ENCODE results near the gene SCMH1.
"Not testable (repeated sequence)": the region's sequence is repeated elsewhere in the genome, so short reads cannot be mapped to it uniquely, and the experiment has no call there.

The SCMH1 gene

GRCh38 chr1:41152622-41153044, 89.5 kb downstream of the SCMH1 start:
- no peak for DNase-seq (ENCODE audit: low spot score)

- no peak for DNase-seq (ENCODE audit: low spot score)
Observed at GRCh38 chr1:41151846-41152245, 90.3 kb downstream of the SCMH1 start.

DNA sequence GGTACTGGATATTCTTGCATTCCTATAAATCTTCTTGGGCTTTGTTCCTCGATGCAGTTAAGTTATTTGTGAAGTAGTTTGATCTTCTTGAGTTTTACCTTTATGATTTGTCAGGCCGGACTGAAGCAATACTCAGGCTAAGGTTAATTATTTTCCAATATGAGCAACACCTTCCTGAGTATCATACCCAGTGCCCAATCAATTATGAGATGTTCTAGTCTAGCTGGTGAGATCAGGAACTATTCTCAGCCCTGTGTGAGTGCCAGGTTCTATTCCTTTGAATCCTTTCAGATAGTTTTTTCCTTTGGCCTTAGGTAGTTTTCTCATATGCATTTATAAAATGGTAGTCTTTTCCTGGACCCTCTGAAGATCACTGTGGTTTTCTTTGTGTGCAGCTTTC, 92.5 kb downstream of the SCMH1 start:
- no peak for DNase-seq (ENCODE audit: low spot score)

DNA sequence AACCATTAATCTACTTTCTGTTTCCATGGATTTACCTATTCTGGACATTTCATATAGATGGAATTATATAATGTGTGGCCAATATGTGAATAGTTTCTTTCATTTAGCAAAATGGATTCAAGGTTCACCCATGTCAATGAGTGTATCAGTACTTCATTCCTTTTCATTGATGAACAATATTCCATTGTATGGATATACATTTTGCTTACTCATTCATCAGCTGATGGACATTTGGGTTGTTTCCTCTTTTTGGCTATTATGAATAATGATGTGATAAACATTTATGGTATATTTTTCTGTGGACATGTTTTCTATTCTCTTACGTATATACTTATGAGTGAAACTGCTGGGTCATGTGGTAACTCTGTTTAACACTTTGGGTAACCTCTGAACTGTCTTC, 97.8 kb downstream of the SCMH1 start:
- no peak for DNase-seq (ENCODE audit: low spot score)

- no peak for DNase-seq (ENCODE audit: low spot score)
Observed at GRCh38 chr1:41138549-41138948, 103.6 kb downstream of the SCMH1 start.

GRCh38 chr1:41135196-41135947, 106.7 kb downstream of the SCMH1 start:
- no peak for DNase-seq (ENCODE audit: low spot score)

- not testable (repeated sequence) for DNase-seq (ENCODE audit: low spot score)
Observed at GRCh38 chr1:41134325-41134724, 107.8 kb downstream of the SCMH1 start.

DNA sequence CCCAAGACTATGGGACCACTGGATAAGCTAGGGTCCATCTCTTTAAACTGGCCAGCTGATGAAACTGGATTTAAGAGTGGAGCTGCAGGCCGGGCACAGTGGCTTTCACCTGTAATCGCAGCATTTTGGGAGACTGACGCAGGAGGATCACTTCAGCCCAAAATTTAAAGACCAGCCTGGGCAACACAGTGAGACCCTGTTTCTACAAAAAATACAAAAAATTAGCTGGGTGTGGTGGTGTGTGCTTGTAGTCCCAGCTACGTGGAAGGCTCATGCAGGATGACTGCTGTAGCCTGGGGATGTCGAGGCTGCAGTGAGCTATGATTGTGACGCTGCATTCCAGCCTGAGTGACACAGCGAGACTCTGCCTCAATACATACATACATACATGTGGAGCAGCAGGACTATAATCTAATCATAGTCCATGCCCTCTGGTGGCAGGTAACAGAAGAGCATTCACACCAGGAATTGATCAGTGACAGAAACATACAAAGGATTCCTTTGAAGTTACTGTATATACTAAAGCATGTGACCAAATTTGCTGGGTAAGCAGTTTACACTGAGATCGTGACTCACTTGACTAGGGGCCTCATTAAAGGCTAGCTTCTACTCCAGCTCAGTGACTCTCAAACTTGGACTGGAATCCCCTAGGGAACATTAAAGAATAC, 119.1 kb downstream of the SCMH1 start:
- no peak for DNase-seq (ENCODE audit: low spot score)

DNA sequence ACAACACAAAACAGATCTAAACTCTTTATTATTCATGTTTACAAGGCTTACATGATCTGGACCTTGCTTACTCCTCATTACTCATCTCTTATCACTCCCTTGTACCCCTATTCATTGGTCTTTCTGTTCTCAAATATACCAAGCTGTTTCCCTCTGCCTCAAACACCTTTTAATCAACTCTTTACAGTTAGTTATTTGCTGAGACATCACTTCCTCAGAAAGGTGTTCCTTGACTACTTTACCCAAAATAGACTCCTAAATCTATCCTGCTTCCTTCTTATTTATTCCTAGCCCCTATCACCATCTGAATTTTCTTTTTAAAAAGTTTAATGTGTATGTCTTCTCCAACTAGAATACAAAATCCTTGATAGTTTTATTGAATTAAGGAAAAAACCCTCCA, 120.0 kb downstream of the SCMH1 start:
- DNase-seq (ENCODE audit: low spot score), result no peak

- no peak for DNase-seq (ENCODE audit: low spot score)
Observed at GRCh38 chr1:41118645-41119044, 123.5 kb downstream of the SCMH1 start.

DNA sequence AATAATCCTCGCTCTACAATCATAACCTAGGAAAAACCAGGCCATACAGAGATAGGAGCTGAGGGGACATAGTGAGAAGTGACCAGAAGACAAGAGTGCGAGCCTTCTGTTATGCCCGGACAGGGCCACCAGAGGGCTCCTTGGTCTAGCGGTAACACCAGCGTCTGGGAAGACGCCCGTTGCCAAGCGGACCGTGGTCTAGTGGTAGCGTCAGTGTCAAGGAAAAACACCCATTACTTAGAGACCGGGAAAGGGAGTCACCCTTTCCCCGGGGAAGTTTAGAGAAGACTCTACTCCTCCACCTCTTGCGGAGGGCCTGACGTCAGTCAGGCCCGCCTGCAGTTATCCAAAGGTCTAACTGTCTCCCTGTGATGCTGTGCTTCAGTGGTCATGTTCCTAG, 124.9 kb downstream of the SCMH1 start:
- DNase-seq (ENCODE audit: low spot score), result not testable (repeated sequence)

- DNase-seq (ENCODE audit: low spot score), result no peak
Observed at GRCh38 chr1:41110736-41111135, 131.4 kb downstream of the SCMH1 start.

GRCh38 chr1:41110286-41110685, 131.8 kb downstream of the SCMH1 start:
- DNase-seq (ENCODE audit: low spot score), result no peak

- peak; percentile 77 for DNase-seq (ENCODE audit: low spot score)
Observed at GRCh38 chr1:41109310-41110197, 132.6 kb downstream of the SCMH1 start.

DNA sequence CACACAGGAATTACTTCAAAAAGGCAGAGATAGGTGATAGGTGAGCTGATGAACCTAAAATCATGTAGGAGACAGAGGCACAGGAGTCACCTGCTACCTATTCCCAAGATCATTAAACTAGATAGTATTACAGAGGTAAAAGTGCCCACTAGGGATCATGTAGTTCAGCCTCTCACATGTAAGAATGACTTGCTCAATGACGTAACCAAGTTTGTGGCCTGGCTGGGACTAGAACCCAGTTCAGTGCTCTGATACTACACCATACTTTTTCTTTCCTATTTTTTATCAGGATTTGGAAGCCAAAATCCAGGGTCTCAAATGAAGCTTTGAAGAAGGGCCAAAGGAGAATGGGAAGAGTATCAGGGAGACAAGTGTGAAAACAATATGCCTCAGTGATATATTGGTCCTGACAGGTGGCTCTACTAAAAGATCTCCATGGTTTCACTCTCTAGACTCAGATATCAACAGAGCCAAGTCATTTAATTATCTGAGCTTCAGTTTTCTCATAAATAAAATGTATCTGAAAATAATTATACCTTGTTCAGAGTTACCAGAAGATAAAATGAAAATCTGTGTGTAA, 133.3 kb downstream of the SCMH1 start:
- DNase-seq (ENCODE audit: low spot score), result no peak

DNA sequence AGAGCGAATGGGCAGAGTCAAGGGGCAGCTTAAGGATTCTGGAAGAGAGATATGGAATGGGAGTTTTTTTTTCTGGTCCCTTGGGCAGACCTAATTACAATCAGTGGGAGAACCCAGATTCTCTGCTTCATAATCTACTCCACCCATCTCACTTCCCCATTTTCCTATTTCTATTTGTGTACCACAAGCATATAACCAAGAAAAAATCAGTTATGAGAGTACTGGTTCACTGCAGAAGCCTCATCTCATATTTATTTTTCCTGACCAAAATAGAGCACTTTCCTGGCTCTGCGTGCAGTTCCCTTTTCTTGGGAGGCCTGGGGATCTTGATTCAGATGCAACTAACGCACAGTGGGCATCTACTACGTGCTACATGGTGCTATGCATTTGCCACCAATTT, 138.3 kb downstream of the SCMH1 start:
- DNase-seq (ENCODE audit: low spot score), result no peak

- DNase-seq (ENCODE audit: low spot score), result no peak
Observed at GRCh38 chr1:41102653-41103052, 139.5 kb downstream of the SCMH1 start.

DNA sequence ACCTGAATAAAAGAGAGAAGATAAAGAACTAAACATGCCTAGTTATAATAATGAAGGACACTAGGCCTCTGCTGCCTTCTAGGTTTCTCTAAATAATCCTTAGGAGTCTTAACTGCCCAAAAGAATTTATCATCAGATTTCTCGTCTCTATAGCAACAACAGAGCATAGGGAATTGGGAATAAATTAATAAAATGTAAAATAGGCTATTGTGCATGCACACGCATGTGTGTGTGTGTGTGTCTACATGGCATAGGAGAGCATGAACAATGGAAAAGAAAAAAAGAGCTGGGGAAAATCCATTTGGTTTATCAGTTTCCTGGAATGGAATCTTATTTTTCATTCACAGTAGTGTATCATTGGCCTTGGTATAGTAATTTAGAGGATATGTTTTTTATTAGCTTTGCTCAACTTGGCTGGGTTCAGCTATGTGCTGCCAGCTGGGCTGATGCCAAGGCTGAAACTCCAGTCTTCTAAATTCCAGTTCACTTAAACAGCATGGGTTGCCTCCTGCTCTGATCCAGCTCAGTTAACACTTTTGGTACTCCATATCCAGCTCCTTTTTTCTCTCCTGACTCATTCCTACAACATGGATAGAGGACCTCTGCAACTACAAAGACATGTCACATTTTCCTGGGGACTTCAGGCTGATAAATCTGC, 140.0 kb downstream of the SCMH1 start:
- DNase-seq (ENCODE audit: low spot score), result peak; percentile 94

DNA sequence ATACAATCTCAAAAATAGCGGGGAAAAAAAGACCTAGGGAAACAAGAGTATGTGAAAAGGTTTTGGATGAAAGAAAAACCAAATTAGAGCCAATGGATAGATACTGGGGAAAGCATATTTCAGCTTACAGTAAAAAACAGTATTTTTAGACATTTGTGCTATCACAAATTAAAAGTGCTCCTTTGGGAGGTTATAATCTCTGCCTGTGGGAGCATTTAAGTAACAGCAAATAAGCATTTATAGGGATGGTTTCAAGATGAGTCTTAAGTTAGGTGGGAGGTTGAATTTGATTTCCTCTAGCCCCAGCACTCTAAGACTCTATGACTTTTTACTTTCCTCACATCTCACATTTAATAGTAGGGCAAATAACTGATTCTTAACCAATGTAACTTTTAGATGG, 141.0 kb downstream of the SCMH1 start:
- no peak for DNase-seq (ENCODE audit: low spot score)

DNA sequence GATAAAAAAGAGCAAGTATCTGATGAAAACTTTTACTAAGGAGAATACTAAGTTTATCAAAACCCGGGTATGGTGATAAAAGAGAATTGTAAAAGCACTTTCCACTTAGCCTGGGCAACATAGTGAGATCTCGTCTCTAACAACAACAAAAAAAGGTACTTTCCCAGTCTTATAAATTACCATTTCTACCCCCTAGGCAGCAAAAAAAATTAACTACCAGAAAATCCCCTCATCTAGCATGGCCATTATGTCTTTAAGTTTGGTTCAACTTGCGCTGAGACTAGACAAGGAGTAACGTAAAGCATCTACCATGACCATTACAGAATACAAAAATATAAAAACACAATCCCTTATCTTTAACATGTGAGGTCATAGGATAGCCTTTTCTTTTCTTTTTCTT, 141.9 kb downstream of the SCMH1 start:
- DNase-seq (ENCODE audit: low spot score), result no peak

DNA sequence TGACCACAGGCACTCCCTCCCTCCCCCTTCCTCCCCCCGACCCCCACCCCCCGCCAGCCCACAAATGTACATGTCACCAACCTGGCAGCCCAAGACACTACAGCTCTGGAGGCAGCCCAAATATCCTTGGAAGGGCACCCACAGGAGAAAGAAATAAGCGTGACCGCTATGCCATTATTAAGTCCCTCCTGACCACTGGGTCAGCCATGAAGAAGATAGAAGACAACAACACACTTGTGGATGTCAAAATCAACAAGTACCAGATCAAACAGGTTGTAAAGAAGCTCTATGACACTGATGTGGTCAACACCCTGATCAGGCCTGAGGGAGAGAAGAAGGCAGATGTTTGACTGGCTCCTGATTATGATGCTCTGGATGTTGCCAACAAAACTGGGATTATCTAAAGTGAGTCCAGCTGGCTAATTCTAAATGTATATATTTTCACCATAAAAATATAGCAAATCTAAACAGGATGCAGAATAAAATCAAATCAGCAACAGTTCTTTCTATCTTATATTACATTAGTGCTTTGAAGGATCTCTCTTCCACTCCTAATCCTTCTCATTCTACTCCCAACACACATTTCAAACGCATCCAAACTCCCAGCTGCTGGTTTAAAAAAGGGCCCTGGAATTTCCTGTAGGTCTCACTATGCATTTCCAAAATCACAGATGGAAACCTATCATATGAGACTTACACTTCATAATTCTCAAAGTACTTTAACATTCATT, 143.2 kb downstream of the SCMH1 start:
- no peak for DNase-seq (ENCODE audit: low spot score)

All from left forelimb (tissue), 1 donor.